Measurements from ENCODE around the gene ARFGAP2.

DNA sequence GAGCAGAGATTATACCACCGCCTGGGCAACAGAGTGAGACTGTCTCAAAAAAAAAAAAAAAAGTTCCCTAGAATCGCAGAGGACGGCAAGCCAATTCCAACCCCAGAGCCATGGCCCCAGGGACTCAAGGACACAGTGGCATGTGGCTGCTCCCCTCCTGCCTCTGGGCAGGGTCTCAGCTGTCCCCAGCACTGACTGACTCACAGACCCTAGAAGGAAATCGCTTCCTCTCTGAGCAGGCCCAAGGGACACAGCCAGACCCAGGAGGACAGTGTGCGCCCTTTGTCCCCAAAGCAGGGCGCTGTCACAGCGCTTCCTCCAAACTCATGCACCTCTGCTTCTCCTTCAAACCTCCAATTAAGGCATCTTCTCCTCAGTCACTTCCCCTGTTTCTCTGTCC is 7.3 kb upstream of the ARFGAP2 start:
- no peak for TF ChIP-seq RAD21 (IDR thresholded peaks at IDR 0.05; ENCODE audit: low read depth)
- no peak for TF ChIP-seq EGR1 (IDR thresholded peaks at IDR 0.05)
- TF ChIP-seq CREB1 (IDR thresholded peaks at IDR 0.05; ENCODE audit: low read depth): no peak
- no peak for TF ChIP-seq CEBPB (IDR thresholded peaks at IDR 0.05)
- no peak for TF ChIP-seq TAF1 (IDR thresholded peaks at IDR 0.05; ENCODE audit: low read depth)
- TF ChIP-seq EP300 (IDR thresholded peaks at IDR 0.05; ENCODE audit: borderline replicate concordance): no peak
- TF ChIP-seq, protein P1, sequence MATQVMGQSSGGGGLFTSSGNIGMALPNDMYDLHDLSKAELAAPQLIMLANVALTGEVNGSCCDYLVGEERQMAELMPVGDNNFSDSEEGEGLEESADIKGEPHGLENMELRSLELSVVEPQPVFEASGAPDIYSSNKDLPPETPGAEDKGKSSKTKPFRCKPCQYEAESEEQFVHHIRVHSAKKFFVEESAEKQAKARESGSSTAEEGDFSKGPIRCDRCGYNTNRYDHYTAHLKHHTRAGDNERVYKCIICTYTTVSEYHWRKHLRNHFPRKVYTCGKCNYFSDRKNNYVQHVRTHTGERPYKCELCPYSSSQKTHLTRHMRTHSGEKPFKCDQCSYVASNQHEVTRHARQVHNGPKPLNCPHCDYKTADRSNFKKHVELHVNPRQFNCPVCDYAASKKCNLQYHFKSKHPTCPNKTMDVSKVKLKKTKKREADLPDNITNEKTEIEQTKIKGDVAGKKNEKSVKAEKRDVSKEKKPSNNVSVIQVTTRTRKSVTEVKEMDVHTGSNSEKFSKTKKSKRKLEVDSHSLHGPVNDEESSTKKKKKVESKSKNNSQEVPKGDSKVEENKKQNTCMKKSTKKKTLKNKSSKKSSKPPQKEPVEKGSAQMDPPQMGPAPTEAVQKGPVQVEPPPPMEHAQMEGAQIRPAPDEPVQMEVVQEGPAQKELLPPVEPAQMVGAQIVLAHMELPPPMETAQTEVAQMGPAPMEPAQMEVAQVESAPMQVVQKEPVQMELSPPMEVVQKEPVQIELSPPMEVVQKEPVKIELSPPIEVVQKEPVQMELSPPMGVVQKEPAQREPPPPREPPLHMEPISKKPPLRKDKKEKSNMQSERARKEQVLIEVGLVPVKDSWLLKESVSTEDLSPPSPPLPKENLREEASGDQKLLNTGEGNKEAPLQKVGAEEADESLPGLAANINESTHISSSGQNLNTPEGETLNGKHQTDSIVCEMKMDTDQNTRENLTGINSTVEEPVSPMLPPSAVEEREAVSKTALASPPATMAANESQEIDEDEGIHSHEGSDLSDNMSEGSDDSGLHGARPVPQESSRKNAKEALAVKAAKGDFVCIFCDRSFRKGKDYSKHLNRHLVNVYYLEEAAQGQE (IDR thresholded peaks at IDR 0.05; ENCODE audit: low read depth): no peak
- TF ChIP-seq TEAD4 (IDR thresholded peaks at IDR 0.05): no peak
- no peak for TF ChIP-seq ZBTB7A (IDR thresholded peaks at IDR 0.05; ENCODE audit: low read depth)
- no peak for TF ChIP-seq FOXM1 (IDR thresholded peaks at IDR 0.05; ENCODE audit: borderline replicate concordance, low read depth)
